GM21381 (cell line): ENCODE results near the gene SAV1.

Source experiments
- ATAC-seq: cut with Tn5 transposase; IDR thresholded peaks from one replicate; pipeline ENCODE4 v1.9.1; 2021; ENCODE audit warnings: mild to moderate bottlenecking, moderate library complexity; ENCODE audit not compliant: unreplicated experiment

The SAV1 gene

DNA sequence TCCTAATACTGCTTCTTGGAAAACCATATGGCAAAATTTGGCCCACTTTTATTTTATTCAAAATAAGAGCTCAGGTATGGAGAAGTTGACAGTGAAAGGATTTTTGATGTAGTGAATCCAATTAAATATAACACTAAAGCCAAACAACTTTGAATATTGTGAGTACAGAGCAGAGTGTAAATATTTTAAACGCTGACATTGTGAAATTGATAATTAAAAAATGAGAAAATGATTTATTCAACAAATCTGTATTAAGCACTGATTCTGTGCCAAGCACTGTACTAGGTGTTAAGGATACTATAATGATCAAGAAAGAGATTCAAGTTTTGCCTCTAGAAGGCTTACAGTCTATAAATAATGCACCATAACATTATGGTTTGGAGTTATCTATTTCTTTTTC, 57.6 kb downstream of the SAV1 start:
- ATAC-seq, result no peak

DNA sequence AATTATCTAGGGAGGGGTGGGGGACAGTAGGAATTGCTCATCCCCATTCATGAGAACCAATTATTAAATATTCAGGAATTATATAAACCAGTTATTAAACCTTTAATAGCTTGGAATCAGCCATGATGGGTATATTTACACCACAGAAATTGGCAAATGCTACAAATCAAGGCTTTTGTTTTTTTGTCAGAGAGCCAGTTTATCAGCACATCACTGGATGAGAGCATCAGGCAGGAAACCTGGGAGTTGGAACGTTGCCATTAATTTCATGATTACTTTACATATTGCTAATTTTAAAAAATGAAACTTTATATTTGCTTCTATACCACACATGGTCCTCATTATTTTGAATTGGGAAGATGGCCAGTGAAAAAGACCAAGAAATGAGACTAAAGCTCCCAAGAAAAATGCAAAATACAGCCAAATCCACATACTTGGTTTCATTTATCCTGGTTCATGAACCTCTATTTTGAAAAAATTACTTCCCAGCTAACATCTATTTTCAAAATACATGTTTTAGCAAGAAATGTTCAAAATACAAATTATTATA, 59.7 kb downstream of the SAV1 start:
- no peak for ATAC-seq

DNA sequence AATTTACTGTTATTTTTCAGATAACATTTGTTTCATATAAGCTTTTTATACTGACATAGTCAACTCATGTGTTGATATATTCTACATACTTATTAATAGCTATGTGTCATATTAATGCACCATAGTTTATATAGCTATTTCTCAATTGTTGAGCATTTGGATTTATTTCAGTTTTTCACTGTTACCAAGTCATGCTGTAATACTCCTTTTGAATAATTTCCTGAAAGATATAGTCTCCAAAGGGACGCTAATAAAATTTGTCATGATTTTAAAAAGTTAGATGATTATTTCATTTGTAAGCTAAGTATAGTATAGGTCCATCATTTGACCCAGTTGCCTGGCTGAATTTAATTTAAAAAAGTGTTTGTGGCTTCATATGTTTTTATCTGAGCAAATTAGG, 60.3 kb downstream of the SAV1 start:
- no peak for ATAC-seq

DNA sequence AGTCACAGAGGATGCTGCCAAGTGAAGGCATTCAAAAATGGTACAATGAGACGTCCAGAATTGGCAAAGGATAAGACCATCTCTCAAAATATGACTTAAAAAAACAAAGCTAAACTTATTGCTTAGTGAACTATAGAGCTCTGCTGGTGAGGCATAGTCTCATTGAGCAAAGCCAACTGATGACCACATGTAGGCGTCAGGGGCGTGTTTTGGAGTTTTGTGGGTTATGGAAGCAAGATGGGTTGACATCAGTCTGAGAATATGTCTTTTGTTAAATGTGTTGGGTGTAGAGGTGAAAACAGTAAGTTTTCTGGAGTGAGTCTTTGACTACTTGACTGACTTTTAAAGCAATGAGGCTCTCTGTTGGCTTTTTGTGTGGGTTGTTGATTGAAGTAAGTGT, 60.9 kb downstream of the SAV1 start:
- ATAC-seq, result no peak

DNA sequence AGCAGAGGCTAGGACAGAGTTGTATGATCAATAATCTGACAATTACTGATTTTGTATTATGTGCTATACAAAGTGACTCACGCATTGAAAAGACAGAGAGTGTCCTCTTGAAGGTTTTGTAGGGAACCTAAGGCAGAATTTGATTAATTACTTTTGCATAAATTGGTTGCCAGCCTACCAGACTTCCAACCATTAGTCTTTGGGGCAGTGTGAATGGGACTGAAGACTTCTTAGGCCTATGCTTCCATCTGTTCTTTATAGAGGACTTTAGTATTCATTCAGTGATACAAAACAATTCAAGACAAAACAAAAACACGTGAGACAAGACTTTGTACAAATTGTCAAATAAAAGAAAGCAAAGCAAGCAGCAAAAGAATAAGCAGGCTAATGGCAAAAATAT, 61.6 kb downstream of the SAV1 start:
- ATAC-seq, result no peak

DNA sequence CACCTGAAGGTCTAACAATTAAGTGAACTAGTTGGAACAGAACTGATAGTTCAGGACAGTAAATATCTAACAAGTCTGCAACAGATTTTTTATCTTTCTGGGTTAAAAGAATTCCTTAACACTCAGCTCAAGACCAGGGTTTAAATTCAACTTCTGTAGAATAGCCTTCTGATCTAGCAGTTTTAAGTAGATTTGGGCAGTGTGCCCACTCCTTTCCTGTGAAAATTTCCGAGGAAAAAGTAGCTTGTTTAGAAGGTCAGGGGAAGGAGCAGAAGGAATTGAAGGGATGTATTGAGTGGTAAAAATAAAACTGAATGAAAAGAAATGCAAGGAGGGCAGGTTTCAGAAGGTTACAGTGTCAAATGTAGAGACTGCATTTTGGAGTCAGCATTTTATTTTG, 62.3 kb downstream of the SAV1 start:
- ATAC-seq, result no peak

DNA sequence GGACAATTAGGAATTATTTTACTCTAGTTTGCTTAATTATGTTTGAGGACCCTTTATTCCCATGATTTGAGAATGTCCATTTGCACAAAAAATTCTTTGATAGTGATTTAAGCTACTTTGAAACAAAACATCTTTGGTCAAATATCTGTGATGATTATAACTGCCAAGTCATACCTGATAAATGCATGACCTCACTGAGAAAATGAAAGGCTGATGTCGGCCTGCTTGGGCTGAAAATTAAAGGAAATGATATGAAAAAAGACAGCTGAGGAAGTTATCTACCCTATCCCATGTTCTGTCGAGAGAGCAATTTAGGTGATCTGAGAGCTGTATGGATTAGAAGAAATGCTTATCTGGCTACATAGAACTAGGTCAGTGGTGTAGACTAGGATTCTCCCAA, 64.5 kb downstream of the SAV1 start:
- no peak for ATAC-seq

DNA sequence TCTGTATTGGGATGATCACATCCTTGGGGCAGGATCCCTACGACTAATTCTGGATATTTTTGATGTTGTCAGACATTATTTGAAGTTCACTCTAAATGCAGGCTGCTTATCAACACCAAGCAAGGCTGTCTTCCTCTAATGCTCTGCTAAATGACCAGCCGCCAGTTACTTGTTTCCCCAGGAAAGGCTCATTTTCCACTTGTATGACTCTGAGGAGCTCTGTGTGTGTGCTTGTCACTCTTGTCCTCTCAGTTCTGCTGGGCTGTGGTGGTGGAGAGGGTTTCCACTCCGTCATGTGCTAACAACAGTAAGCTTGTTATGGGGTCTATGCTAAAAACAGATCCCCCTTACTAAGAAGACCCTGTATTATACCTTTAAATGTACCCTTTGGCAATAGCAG, 66.1 kb downstream of the SAV1 start:
- ATAC-seq, result no peak

DNA sequence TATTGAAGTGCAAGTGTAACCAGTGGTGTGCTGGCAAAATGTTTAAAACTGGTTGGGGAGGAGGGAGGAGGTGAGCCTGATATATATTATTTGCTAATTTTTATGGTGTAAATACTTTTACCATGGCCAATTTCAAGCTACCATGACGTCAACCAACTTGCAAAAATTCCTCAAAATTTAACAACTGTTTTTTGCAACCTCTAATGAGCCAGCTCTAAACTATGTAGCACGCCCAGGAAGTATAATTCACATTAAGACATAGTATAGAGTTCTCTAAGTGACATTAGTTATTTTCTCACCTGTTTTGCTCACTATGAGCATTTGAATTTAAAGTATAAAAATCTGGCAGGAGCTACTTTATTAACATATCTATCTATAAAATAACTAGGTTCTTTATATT, 66.7 kb downstream of the SAV1 start:
- no peak for ATAC-seq

DNA sequence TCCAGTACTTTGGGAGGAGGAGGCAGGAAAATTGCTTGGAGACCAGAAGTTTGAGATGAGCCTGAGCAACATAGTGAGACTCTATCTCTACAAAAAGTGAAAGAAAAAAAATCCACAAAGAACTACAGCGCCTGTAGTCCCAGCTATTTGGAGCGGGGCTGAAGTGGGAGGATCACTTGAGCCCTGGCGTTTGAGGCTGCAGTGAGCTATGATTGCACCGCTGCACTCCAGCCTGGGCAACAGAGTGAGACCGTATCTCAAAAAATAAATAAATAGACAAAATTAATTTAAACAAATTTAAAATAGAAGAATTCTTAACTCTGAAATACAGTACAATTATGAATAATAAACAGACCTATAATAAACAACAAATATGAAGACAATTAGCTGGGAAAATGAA, 67.3 kb downstream of the SAV1 start:
- ATAC-seq, result no peak

DNA sequence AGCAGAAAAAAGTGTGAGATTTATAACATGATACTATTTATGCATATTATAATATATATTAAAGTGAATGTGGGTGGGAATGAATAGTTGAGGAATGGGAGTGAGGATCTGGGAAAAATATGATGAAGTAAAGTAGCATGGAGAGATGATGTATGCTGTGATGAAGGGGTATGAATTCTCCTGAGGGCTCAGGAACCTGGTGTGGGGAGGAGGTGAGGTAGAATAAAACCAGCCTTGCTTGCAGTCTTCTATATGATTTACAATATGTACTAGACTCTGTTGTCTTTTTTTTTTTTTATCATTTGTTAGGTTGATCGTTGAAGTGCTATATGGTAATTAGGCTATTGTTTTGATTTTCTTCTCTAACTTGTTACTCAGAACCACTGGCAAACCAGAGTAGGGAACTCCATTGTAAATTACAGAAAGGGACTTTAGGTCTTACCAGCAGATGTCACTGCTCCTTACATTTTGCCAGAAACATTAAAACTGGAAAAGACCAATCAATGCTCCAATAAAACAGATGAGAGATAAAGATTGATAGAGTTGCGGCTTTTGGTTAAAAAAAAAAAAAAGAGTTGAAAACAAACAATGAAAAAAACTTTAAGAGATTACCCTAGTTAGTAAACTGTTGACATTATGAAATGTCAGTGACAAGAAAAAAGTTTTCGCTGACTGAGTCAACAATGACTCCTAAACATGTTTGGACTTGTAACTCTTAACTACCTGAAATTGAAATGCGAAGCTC, 68.2 kb downstream of the SAV1 start:
- ATAC-seq, result no peak

DNA sequence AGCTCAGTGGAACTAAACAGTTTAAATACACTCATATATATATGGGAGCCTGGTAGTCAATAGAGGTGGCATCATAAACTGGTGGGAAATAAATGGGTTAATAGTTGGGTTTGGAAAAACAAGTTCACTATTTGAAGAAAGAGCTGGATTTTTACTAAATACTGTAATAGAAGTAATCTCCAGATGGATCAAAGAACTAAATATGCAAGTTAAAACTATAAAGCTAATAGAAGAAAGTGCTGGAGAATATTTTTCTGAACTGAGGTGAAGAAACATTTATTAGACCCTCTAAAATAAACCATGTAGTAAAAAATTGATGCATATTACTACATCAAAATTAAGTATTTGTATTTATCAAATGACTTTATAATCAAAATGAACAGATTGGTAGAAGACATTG, 69.3 kb downstream of the SAV1 start:
- ATAC-seq, result no peak

DNA sequence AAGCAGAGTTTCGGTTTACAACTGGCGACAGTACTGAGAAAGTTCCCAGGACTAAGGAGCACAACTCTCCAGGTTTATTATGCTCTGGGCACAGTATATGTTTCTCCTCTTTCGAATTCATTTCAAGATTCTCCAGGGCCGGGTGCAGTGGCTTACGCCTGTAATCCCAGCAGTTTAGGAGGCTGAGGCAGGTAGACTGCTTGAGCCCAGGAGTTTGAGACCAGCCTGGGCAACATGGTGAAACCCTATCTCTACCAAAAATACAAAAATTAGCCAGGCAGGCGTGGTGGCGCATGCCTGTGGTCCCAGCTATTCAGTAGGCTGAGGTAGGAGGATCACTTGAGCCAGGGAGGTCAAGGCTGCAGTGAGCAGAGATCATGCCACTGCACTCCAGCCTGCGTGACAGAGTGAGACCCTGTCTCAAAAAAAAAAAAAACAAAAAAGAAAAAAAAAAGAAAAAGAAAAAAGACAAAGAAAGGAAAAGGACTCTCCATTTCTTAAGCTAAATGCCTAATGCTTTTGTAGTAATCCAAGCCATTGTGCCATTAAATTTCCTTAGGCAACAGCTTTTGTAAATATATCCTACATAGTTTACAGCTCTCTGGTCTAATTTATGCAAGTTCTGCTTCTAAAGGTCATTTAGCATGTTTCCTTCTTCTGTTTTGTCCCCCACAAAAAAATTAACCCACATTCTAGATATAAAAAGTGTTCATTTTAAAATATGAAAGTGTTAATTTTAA, 73.4 kb downstream of the SAV1 start:
- ATAC-seq, result no peak

DNA sequence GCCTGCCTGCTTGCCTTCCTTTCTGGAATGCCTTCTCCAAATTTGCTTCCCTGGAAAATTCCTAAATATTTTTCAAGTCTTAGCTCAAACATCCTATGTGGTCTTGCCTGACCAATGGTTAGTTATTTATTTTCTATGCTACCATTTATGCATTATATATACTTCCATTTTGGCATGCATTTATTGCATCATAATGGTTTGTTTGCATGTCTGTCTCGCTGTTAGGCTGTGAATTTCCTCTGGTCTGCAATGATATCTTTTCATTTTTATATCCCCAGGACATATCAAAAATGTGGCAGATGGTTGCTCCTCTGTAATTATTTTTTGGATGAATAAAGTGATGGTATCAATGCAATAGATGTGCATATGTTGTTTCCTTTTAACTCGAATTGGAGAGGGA, 77.6 kb downstream of the SAV1 start:
- no peak for ATAC-seq
